Upper lobe of left lung (tissue), 6 donors: ENCODE measurements around the gene NCBP3. TPM values are rescaled to one million over a fixed set of nuclear protein-coding genes. Genes with fewer than 3 reads are reported as not detected.

Source experiments
- ATAC-seq, 2 donors: fragments of 200-7000 bp; cut with Tn5 transposase; one replicate each; pipeline ENCODE4 v1.9.1; 2022; ENCODE audit warnings: mild to moderate bottlenecking in 2 of 2, moderate library complexity in 2 of 2; ENCODE audit not compliant: low FRiP score in 2 of 2
- DNase-seq, 2 donors: peaks; one replicate each; pipeline ENCODE4 v3.0.0-alpha.2; 2019 to 2020
- H3K27ac ChIP-seq, 4 donors: fragments of 200-600 bp; sonication (generic); one replicate each; pipeline ENCODE4 v1.5.1; 2016 to 2019
- H3K27me3 ChIP-seq, 4 donors: fragments of 200-600 bp; sonication (generic); one replicate each; pipeline ENCODE4 v1.5.1; 2017 to 2019
- H3K36me3 ChIP-seq, 4 donors: fragments of 200-600 bp; sonication (generic); one replicate each; pipeline ENCODE4 v1.5.1; 2016 to 2019
- H3K4me1 ChIP-seq, 4 donors: fragments of 200-600 bp; sonication (generic); one replicate each; pipeline ENCODE4 v1.5.1; 2018 to 2019
- H3K4me3 ChIP-seq, 4 donors: fragments of 200-600 bp; sonication (generic); one replicate each; pipeline ENCODE4 v1.5.1; 2017 to 2019; ENCODE audit warnings: mild to moderate bottlenecking in 2 of 4, moderate library complexity in 1 of 4
- H3K9me3 ChIP-seq, 4 donors: fragments of 200-600 bp; sonication (generic); one replicate each; pipeline ENCODE4 v1.5.1; 2018 to 2019
- EP300 ChIP-seq, 4 donors: sonication (generic); formaldehyde crosslinking; IDR thresholded peaks; one replicate each; pipeline ENCODE4 v1.5.1; 2017; ENCODE audit warnings: antibody characterized with exemption in 4 of 4, control low read depth in 2 of 4
- POLR2A ChIP-seq, 4 donors: fragments of 450-650 bp; IDR thresholded peaks; one replicate each; pipeline ENCODE4 v1.5.1; 2016 to 2017; ENCODE audit warnings: antibody characterized with exemption in 4 of 4, mild to moderate bottlenecking in 2 of 4
- POLR2AphosphoS5 ChIP-seq, 2 donors: sonication (generic); formaldehyde crosslinking; IDR thresholded peaks; one replicate each; pipeline ENCODE4 v1.5.1; 2017; ENCODE audit warnings: antibody characterized with exemption in 2 of 2
- WGBS, 2 donors: methylation state at CpG; one replicate each; pipeline ENCODE4 v1.1.5; 2017 to 2018; 5-methylcytosine and 5-hydroxymethylcytosine counted together
- total RNA-seq, 6 donors: library from RNA; depleted of rRNA in 4 of 6; stranded (reverse); fragments of >200 nt in 4 of 6; gene quantifications; one replicate each; pipeline versions ENCODE4 v1.1.0 to v1.2.1, GENCODE V29; 2016 to 2021
- TF ChIP-seq, protein P1 (sequence below), 6 experiments: fragments of 450-650 bp in 4 of 6; fragments of 200-600 bp in 2 of 6; sonication (generic) in 2 of 6; IDR thresholded peaks; one replicate each; pipeline ENCODE4 v1.5.1; 2016 to 2019; ENCODE audit warnings: antibody characterized with exemption in 6 of 6
- donor health status: DM: no; HTN: no; CAD: no; lungs with moderate emphysema.
- donor health status: DM: no; HTN: yes; CAD: no; lungs with severe emphysema.

NCBP3 gene
- total RNA-seq, 6 donors from 2014 or later: 17.3 to 43.0 (median 32.5) TPM

DNA sequence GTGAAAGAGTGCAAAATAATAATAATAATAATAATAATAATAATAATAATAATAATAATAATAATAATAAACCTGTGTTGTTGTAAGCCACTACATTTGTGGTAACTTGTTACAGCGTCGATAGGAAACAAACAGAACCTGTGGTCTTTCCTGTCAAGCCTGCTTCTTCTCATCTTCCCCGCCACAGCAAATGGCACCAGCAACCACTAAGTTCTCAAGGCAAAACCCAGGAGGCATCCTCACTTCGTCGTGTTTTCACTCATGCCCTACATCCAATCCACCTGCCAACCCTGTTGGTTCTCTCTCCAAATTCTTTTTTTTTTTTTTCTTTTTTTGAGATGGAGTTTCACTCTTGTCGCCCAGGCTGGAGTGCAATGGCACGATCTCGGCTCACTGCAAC, 79.3 kb downstream of the NCBP3 start:
- H3K27me3 ChIP-seq: no peaks in the 10 kb centered on the region
- H3K27ac ChIP-seq: no peak overlapping the region
- no peak for TF ChIP-seq POLR2AphosphoS5 (IDR thresholded peaks at IDR 0.05)
- TF ChIP-seq, protein P1, sequence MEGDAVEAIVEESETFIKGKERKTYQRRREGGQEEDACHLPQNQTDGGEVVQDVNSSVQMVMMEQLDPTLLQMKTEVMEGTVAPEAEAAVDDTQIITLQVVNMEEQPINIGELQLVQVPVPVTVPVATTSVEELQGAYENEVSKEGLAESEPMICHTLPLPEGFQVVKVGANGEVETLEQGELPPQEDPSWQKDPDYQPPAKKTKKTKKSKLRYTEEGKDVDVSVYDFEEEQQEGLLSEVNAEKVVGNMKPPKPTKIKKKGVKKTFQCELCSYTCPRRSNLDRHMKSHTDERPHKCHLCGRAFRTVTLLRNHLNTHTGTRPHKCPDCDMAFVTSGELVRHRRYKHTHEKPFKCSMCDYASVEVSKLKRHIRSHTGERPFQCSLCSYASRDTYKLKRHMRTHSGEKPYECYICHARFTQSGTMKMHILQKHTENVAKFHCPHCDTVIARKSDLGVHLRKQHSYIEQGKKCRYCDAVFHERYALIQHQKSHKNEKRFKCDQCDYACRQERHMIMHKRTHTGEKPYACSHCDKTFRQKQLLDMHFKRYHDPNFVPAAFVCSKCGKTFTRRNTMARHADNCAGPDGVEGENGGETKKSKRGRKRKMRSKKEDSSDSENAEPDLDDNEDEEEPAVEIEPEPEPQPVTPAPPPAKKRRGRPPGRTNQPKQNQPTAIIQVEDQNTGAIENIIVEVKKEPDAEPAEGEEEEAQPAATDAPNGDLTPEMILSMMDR (IDR thresholded peaks at IDR 0.05): no peak
- no peak for TF ChIP-seq EP300 (IDR thresholded peaks at IDR 0.05)
- TF ChIP-seq POLR2A (IDR thresholded peaks at IDR 0.05): no peak
- DNase-seq: no peak
- WGBS, 2 donors: 80 to 90% methylated on average over 8 of the region's 8 CpGs
- no peaks in the 10 kb centered on the region for H3K4me1 ChIP-seq
- no peak for ATAC-seq
- no peaks in the 10 kb centered on the region for H3K36me3 ChIP-seq
- no peaks in the 10 kb centered on the region for H3K9me3 ChIP-seq
- H3K4me3 ChIP-seq: no peak overlapping the region

GRCh38 chr17:3765981-3766380, 80.1 kb downstream of the NCBP3 start:
- TF ChIP-seq POLR2AphosphoS5 (IDR thresholded peaks at IDR 0.05): no peak
- no peak for TF ChIP-seq POLR2A (IDR thresholded peaks at IDR 0.05)
- no peak for TF ChIP-seq EP300 (IDR thresholded peaks at IDR 0.05)
- TF ChIP-seq, protein P1 (IDR thresholded peaks at IDR 0.05): no peak

GRCh38 chr17:3763777-3764170, 82.3 kb downstream of the NCBP3 start:
- H3K27ac ChIP-seq: peak overlapping the region in 3 of 4 donors; percentile 31 to 69 (median 42)
- no peaks in the 10 kb centered on the region for H3K27me3 ChIP-seq
- WGBS, 2 donors: 56 to 57% methylated on average over 2 to 3 of the region's 3 CpGs
- ATAC-seq: no peak
- peaks cover 0 to 6% (median 2%) of the 10 kb centered on the region in 4 donors for H3K9me3 ChIP-seq
- peak overlapping the region in 1 of 4 donors; percentile 1 for H3K4me3 ChIP-seq
- H3K36me3 ChIP-seq: no peaks in the 10 kb centered on the region
- DNase-seq: no peak
- H3K4me1 ChIP-seq: no peaks in the 10 kb centered on the region
- TF ChIP-seq EP300 (IDR thresholded peaks at IDR 0.05): no peak
- TF ChIP-seq POLR2AphosphoS5 (IDR thresholded peaks at IDR 0.05): no peak
- TF ChIP-seq, protein P1 (IDR thresholded peaks at IDR 0.05): no peak
- TF ChIP-seq POLR2A (IDR thresholded peaks at IDR 0.05): no peak

More at GRCh38 chr17:3765981-3766380, 80.1 kb downstream of the NCBP3 start:
- ATAC-seq: no peak
- Histone ChIP-seq H3K27me3 (no peaks in the 10 kb centered on the region), H3K27ac (peak overlapping the region in 3 of 4 donors; percentile 17 to 63 (median 24)), H3K9me3 (no peaks in the 10 kb centered on the region), H3K4me3 (no peak overlapping the region), H3K4me1 (no peaks in the 10 kb centered on the region), H3K36me3 (no peaks in the 10 kb centered on the region)
- DNase-seq: no peak
- 87 to 93% methylated on average over 9 of the region's 9 CpGs for WGBS, 2 donors

DNA sequence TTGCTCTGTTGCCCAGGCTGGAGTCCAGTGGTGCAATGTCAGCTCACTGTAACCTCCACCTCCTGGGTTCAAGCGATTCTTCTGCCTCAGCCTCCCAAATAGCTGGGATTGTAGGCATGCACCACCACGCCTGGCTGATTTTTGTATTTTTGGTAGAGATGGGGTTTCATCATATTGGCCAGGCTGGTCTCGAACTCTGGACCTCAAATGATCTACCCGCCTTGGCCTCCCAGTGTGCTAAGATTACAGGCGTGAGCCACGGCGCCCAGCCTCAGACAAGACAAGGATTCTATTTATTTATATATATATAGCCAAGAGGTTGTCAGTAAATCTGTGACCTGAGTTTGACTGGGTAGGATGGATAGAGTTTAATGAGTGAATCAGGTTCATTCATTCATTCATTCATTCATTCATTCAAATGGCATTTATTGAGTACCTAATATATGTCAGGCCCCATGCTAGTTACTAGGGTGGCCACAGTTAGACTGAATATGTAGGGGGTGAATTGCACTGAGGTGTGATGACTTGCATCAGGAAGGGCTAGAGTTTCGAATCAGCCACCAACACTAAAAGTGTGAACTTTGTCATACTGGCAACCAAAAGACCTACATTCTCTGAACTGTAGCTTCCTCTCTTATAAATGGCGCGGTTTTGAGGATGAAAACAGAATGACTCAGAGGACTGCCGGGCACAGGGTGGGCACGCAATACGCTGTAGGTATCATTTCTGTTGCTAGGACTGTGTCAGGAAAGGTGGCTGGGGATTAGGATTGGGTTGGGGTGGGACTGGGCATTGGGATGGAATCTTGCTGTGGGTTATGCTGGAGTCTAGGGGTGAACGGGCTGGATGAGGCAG, 82.9 kb downstream of the NCBP3 start:
- TF ChIP-seq, protein P1 (IDR thresholded peaks at IDR 0.05): no peak
- TF ChIP-seq POLR2A (IDR thresholded peaks at IDR 0.05): peak in 1 of 4 donors; percentile 28
- ATAC-seq: no peak
- Histone ChIP-seq H3K27ac (peak overlapping the region in 3 of 4 donors; percentile 31 to 69 (median 42)), H3K9me3 (peaks cover 0 to 6% (median 2%) of the 10 kb centered on the region in 4 donors), H3K27me3 (no peaks in the 10 kb centered on the region), H3K4me1 (no peaks in the 10 kb centered on the region), H3K4me3 (no peak overlapping the region), H3K36me3 (no peaks in the 10 kb centered on the region)
- DNase-seq: no peak
- 86 to 87% methylated on average over 14 of the region's 14 CpGs for WGBS, 2 donors
